Stimulated activated CD4-positive, alpha-beta T cell treated with anti-CD3 and anti-CD28 coated beads, TNF-alpha, amount 100 ng/mL, for 48 hours (primary cell): ENCODE results near the gene PRSS36.

Source experiments
- DNase-seq, 3 donors: peaks; one replicate each; pipeline ENCODE4 v3.0.0-alpha.2; 2020; ENCODE audit warnings: low read depth in 3 of 3

PRSS36 gene

GRCh38 chr16:31127182-31127581 lies 22.7 kb downstream of the PRSS36 start:
- no peak for DNase-seq

- no peak for DNase-seq
Measured at GRCh38 chr16:31125844-31126243, 24.0 kb downstream of the PRSS36 start.

GRCh38 chr16:31120129-31120528 lies 29.7 kb downstream of the PRSS36 start:
- DNase-seq, result no peak

- no peak for DNase-seq
Measured at GRCh38 chr16:31118223-31119155, 31.4 kb downstream of the PRSS36 start.

GRCh38 chr16:31117384-31118222 lies 32.3 kb downstream of the PRSS36 start, which contains the start of gene KAT8:
Gene KAT8, plus strand, starts transcription at chr16:31117664. Its CDS starts 18 bp downstream, at chr16:31117682.
- peak; percentile 96 to 98 (median 96) for DNase-seq

- no peak for DNase-seq
Measured at GRCh38 chr16:31114468-31114867, 35.4 kb downstream of the PRSS36 start.

- DNase-seq, result no peak
Measured at GRCh38 chr16:31113121-31114120, 36.4 kb downstream of the PRSS36 start.

GRCh38 chr16:31112711-31113110 lies 37.2 kb downstream of the PRSS36 start:
- no peak for DNase-seq

- no peak for DNase-seq
Measured at GRCh38 chr16:31111881-31112466, 37.9 kb downstream of the PRSS36 start.

- DNase-seq, result no peak
Measured at GRCh38 chr16:31110106-31111034, 39.5 kb downstream of the PRSS36 start.

GRCh38 chr16:31109622-31110021 lies 40.2 kb downstream of the PRSS36 start:
- no peak for DNase-seq

GRCh38 chr16:31108794-31109558 lies 40.9 kb downstream of the PRSS36 start:
- DNase-seq, result no peak

- peak; percentile 57 to 75 (median 68) for DNase-seq
Measured at GRCh38 chr16:31108035-31108793, 41.7 kb downstream of the PRSS36 start, which contains the start of gene BCKDK. Gene BCKDK, plus strand, starts transcription at chr16:31108386. Its CDS starts 838 bp downstream, at chr16:31109224.

- DNase-seq, result peak in 2 of 3 donors; percentile 34 to 51
Measured at GRCh38 chr16:31107465-31107867, 42.4 kb downstream of the PRSS36 start.

- no peak for DNase-seq
Measured at GRCh38 chr16:31106509-31107464, 43.1 kb downstream of the PRSS36 start.

- peak; percentile 71 to 79 (median 78) for DNase-seq
Measured at GRCh38 chr16:31105677-31106213, 44.1 kb downstream of the PRSS36 start.
